ENCODE data around the gene TRH. TPM values are rescaled to one million over a fixed set of nuclear protein-coding genes. Genes with fewer than 3 reads are reported as not detected.
A peak's percentile ranks its signal among the peaks of the same experiment; 100 is the strongest.

The TRH gene
- total RNA-seq, 2 experiments from 2014 or later = not detected

DNA sequence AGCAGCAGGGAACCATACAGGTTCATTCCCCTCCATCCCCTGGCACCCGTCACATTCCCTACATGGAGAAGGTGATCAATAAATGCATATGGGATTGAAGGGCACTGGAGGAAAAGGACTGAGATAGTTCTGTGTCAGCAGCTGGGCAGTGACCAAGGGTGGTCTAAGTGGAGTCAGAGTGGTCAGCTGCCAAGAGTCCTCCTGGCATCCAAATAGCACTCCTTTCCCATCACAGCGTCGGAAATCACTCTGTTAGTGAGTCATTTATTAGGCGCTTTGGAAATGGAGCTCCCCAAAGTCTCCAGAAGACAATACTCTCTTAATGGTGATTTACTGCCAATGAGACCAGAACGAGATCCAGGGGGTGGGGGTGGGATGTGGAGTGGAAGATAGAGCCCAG is 6.8 kb upstream of the TRH start:
- POLR2A ChIA-PET = no interaction called here
- Mint-ChIP-seq H3K27ac (no peak overlapping the region), H3K27me3 (peaks cover 20% of the 10 kb centered on the region), H3K9me3 (no peaks in the 10 kb centered on the region), H3K4me1 (ENCODE audit: low read depth) (no peaks in the 10 kb centered on the region), H3K4me3 (no peak overlapping the region), H3K36me3 (no peaks in the 10 kb centered on the region)
- CTCF ChIA-PET = no interaction called here
- intact Hi-C loops (cut with micrococcal nuclease) = no loop called here
- DNase-seq = no peak

DNA sequence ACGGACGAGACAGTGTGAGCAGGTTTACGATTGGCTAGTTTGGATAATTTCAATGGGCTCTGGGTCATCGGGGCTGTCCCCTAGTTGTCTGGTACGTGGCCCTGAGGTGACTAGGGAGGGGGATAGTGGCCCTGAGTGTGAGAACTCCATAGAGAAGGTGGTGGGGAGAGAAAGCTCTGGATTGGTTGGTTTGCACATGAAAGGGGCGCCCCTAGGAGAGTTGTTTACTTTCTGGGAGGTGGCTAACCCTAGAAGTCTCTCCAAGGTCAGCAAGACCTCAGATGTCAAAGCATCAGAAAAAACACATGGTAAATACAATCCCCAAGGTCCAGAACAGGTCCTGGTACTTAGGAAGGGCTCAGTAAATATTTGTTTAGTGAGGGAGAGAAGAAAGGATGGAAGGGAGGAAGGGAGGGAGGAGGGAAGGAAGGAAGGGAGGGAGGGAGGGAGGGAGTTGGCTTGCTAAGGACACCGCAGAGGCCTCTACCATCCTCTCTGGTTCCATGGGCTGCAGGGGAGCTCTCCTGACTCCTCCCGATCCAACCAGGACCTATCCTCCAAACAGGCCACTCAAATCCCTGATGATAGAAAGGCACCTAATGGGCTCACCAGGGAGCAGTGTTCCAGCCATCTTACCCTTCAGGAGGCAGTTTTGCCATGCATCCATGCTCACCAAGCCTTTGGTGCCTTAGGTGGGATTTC is 3.0 kb upstream of the TRH start:
- DNase-seq = no peak
- H3K36me3 Mint-ChIP-seq = no peaks in the 10 kb centered on the region
- no peak overlapping the region for H3K27ac Mint-ChIP-seq
- H3K4me3 Mint-ChIP-seq = no peak overlapping the region
- ChIA-PET POLR2A (no interaction called here), CTCF (no interaction called here)
- peaks cover 7% of the 10 kb centered on the region for H3K4me1 Mint-ChIP-seq (ENCODE audit: low read depth)
- H3K9me3 Mint-ChIP-seq = no peaks in the 10 kb centered on the region
- peaks cover 44% of the 10 kb centered on the region for H3K27me3 Mint-ChIP-seq
- intact Hi-C loops (cut with micrococcal nuclease) = no loop called here

DNA sequence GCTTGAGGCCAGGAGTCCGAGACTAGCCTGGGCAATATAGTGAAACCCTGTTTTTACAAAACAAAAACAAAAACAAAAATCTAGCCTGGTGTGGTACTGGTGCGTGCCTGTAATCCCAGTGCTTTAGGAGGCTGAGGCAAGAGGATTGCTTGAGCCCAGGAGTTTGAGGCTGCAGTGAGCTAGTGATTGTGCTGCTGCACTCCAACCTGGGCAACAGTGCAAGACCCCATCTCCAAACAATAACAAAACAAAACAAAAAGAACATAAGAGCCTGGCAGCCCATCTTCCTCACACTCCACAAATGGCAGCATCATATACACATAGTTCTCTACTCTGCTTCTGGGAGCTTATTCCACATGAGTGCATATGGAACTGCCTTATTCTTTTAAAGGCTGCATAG is 2.2 kb upstream of the TRH start:
- Mint-ChIP-seq H3K9me3 (no peaks in the 10 kb centered on the region), H3K4me3 (no peak overlapping the region), H3K36me3 (no peaks in the 10 kb centered on the region), H3K27ac (no peak overlapping the region), H3K27me3 (peaks cover 47% of the 10 kb centered on the region), H3K4me1 (ENCODE audit: low read depth) (peaks cover 7% of the 10 kb centered on the region)
- intact Hi-C loops (cut with micrococcal nuclease) = no loop called here
- ChIA-PET POLR2A (no interaction called here), CTCF (no interaction called here)
- DNase-seq = no peak

- no peaks in the 10 kb centered on the region for H3K9me3 Mint-ChIP-seq
- no peak overlapping the region for H3K27ac Mint-ChIP-seq
- H3K4me3 Mint-ChIP-seq = peak overlapping the region; percentile 33
- DNase-seq = no peak
- intact Hi-C loops (cut with micrococcal nuclease) = no loop called here
- H3K27me3 Mint-ChIP-seq = peaks cover 48% of the 10 kb centered on the region
- H3K4me1 Mint-ChIP-seq (ENCODE audit: low read depth) = peaks cover 7% of the 10 kb centered on the region
- ChIA-PET POLR2A (no interaction called here), CTCF (interaction anchor here (1.3 kb wide), 1 partner anchor 32 kb away, joined by 3 read pairs; no protein-coding TSS in a partner anchor)
- no peaks in the 10 kb centered on the region for H3K36me3 Mint-ChIP-seq
These were observed 512 bp upstream of the TRH start for GRCh38 chr3:129973853-129974563.

- Mint-ChIP-seq H3K36me3 (no peaks in the 10 kb centered on the region), H3K27me3 (peaks cover 48% of the 10 kb centered on the region), H3K4me3 (peak overlapping the region; percentile 62), H3K4me1 (ENCODE audit: low read depth) (peaks cover 7% of the 10 kb centered on the region), H3K9me3 (no peaks in the 10 kb centered on the region), H3K27ac (no peak overlapping the region)
- peak; percentile 33 for DNase-seq
- ChIA-PET POLR2A (no interaction called here), CTCF (interaction anchor here (1.3 kb wide), 1 partner anchor 33 kb away, joined by 3 read pairs; no protein-coding TSS in a partner anchor)
- intact Hi-C loops (cut with micrococcal nuclease) = no loop called here
These were observed 549 bp downstream of the TRH start for GRCh38 chr3:129974833-129975704.

- Mint-ChIP-seq H3K4me3 (no peak overlapping the region), H3K27me3 (peaks cover 46% of the 10 kb centered on the region), H3K9me3 (no peaks in the 10 kb centered on the region), H3K36me3 (no peaks in the 10 kb centered on the region), H3K27ac (no peak overlapping the region), H3K4me1 (ENCODE audit: low read depth) (peaks cover 7% of the 10 kb centered on the region)
- intact Hi-C loops (cut with micrococcal nuclease) = no loop called here
- ChIA-PET CTCF (interaction anchor here (1.3 kb wide), 1 partner anchor 34 kb away, joined by 3 read pairs; no protein-coding TSS in a partner anchor), POLR2A (no interaction called here)
- no peak for DNase-seq
These were observed 1.2 kb downstream of the TRH start for GRCh38 chr3:129975705-129976048.

DNA sequence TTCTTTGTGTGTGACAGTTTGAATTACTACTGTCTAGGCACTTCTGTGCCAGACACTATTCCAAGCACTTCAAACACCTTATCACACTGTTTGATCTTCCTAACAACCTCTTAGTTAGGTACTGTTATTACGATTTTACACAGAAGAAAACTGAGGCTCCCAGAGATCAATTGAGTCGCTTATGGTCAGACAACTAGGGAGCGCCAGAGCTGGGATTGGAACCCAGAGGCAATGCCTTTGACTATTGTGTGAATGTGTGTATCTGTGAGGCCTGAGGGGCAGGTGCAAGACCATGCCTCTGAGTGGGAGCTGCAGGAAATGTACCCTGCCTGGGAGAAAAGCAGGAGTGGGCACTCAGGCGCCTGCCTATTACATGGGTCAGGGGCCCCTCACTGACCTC is 1.8 kb downstream of the TRH start:
- DNase-seq = no peak
- H3K4me3 Mint-ChIP-seq = no peak overlapping the region
- POLR2A ChIA-PET = no interaction called here
- H3K27me3 Mint-ChIP-seq = peaks cover 43% of the 10 kb centered on the region
- H3K9me3 Mint-ChIP-seq = no peaks in the 10 kb centered on the region
- H3K36me3 Mint-ChIP-seq = no peaks in the 10 kb centered on the region
- peaks cover 7% of the 10 kb centered on the region for H3K4me1 Mint-ChIP-seq (ENCODE audit: low read depth)
- intact Hi-C loops (cut with micrococcal nuclease) = no loop called here
- CTCF ChIA-PET = no interaction called here
- no peak overlapping the region for H3K27ac Mint-ChIP-seq

DNA sequence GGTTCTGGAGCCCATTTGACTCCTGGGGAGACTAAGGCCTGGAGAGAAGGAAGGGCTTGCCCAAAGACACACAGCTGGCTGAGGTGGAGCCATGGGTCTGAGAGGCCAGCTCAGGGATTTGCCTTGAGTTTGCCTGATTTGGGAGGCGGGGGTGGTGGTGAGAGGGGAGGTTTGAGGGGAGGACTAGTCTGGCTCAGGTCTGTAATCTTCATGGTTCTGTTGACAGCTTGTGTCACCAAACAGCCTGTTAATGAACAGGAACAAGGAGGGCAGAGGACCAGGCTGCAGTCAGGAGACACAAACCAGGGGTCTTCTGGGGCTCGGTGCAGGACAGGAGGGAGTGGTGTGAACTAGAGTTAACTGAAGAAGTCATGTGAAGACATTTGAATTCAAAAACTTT is 3.6 kb downstream of the TRH start:
- intact Hi-C loops (cut with micrococcal nuclease) = no loop called here
- H3K4me3 Mint-ChIP-seq = no peak overlapping the region
- CTCF ChIA-PET = interaction anchor here (1.3 kb wide), 1 partner anchor 25 kb away, joined by 3 read pairs; no protein-coding TSS in a partner anchor
- peaks cover 33% of the 10 kb centered on the region for H3K27me3 Mint-ChIP-seq
- H3K27ac Mint-ChIP-seq = no peak overlapping the region
- no peaks in the 10 kb centered on the region for H3K9me3 Mint-ChIP-seq
- H3K4me1 Mint-ChIP-seq (ENCODE audit: low read depth) = peaks cover 7% of the 10 kb centered on the region
- DNase-seq = no peak
- no peaks in the 10 kb centered on the region for H3K36me3 Mint-ChIP-seq
- POLR2A ChIA-PET = no interaction called here

- Mint-ChIP-seq H3K36me3 (no peaks in the 10 kb centered on the region), H3K9me3 (no peaks in the 10 kb centered on the region), H3K27me3 (peaks cover 23% of the 10 kb centered on the region), H3K4me1 (ENCODE audit: low read depth) (peaks cover 5% of the 10 kb centered on the region), H3K27ac (no peak overlapping the region), H3K4me3 (no peak overlapping the region)
- intact Hi-C loops (cut with micrococcal nuclease) = no loop called here
- ChIA-PET CTCF (no interaction called here), POLR2A (no interaction called here)
- no peak for DNase-seq
These were observed 5.4 kb downstream of the TRH start for GRCh38 chr3:129979905-129980304.

DNA sequence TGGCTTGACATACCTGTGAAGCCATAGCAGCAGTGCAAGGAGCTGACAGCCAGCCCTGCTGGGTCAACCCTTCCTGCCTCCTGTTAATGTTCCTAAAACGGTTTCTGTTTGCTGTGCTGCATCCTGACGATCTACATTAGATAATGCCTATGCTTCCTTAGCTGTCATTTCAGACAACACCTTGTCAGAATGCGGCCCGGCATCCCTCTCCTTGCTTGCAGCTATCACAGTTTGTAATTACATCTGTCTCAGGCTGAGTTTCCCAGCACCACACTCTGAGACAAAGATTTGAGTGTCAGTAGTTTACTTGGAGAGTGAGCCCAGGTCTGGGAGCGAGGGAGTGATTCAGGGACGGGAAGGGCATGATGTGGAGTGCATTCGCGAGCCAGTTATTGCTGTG is 9.0 kb downstream of the TRH start:
- no peaks in the 10 kb centered on the region for H3K9me3 Mint-ChIP-seq
- intact Hi-C loops (cut with micrococcal nuclease) = no loop called here
- CTCF ChIA-PET = interaction anchor here (1.1 kb wide), 1 partner anchor 19 kb away, joined by 3 read pairs; no protein-coding TSS in a partner anchor
- H3K27me3 Mint-ChIP-seq = no peaks in the 10 kb centered on the region
- no peaks in the 10 kb centered on the region for H3K4me1 Mint-ChIP-seq (ENCODE audit: low read depth)
- no peak for DNase-seq
- no peak overlapping the region for H3K4me3 Mint-ChIP-seq
- POLR2A ChIA-PET = no interaction called here
- H3K36me3 Mint-ChIP-seq = no peaks in the 10 kb centered on the region
- H3K27ac Mint-ChIP-seq = no peak overlapping the region

DNA sequence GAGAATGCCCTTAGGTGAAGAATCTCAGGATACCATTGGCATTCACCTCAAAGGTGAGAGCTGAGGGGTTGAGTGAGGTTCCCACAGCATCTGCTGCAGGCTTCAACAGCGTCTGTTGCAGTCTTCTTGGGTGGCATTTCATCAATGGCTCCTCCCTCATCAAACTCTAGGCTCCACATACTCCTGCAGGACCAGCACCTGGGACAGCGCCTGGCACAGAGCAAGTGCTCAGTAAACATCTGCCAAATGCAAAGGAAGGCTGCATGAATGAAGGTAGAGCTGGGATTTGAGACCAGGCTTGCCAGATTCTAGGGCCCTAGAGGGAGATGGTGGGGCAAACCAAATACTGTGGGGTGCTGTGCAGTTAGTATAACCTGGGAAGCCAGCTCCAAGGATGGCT is 9.6 kb downstream of the TRH start:
- Mint-ChIP-seq H3K4me1 (ENCODE audit: low read depth) (no peaks in the 10 kb centered on the region), H3K4me3 (no peak overlapping the region), H3K9me3 (no peaks in the 10 kb centered on the region), H3K27me3 (no peaks in the 10 kb centered on the region), H3K36me3 (no peaks in the 10 kb centered on the region), H3K27ac (no peak overlapping the region)
- intact Hi-C loops (cut with micrococcal nuclease) = no loop called here
- CTCF ChIA-PET = interaction anchor here (1.1 kb wide), 1 partner anchor 19 kb away, joined by 3 read pairs; no protein-coding TSS in a partner anchor
- POLR2A ChIA-PET = no interaction called here
- no peak for DNase-seq

DNA sequence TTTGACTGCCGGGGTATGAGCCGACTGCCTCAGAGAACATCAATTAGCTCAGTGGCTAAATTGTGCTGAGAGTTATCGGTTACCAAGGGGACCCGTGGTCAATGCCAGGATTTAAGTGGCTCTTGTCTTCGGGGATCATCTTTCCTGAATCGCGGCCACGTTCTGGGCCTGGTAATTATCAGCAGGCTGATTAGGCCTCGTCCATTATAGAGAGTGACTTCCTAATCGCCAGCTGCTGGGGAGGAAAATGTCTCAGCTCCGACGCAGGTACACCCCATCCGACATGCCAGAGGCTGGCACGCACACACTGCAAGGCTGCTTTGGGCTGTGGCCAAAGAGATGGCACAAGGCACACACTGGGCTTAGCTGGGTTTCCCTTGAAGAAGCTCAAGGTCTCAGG is 10.6 kb downstream of the TRH start:
- intact Hi-C loops (cut with micrococcal nuclease) = loop anchor here (5.0 kb wide), 1 partner anchor 38 kb away; no protein-coding TSS in a partner anchor
- Mint-ChIP-seq H3K4me1 (ENCODE audit: low read depth) (no peaks in the 10 kb centered on the region), H3K36me3 (no peaks in the 10 kb centered on the region), H3K4me3 (no peak overlapping the region), H3K27me3 (no peaks in the 10 kb centered on the region), H3K9me3 (no peaks in the 10 kb centered on the region), H3K27ac (no peak overlapping the region)
- no peak for DNase-seq
- CTCF ChIA-PET = no interaction called here
- POLR2A ChIA-PET = no interaction called here

Measured in activated CD4-positive, alpha-beta memory T cell treated with anti-CD3 and anti-CD28 coated beads for 36 hours (primary cell).